Measurements from ENCODE around the gene IST1.
"Not testable (repeated sequence)": the region's sequence is repeated elsewhere in the genome, so short reads cannot be mapped to it uniquely, and the experiment has no call there.

Gene IST1

GRCh38 chr16:71902656-71903365 is 7.5 kb downstream of the IST1 start:
- no peaks in the 10 kb centered on the region for H3K4me1 ChIP-seq (ENCODE audit: insufficient read depth, poor library complexity, severe bottlenecking)
- H3K9me3 ChIP-seq (ENCODE audit: severe bottlenecking) = no peaks in the 10 kb centered on the region
- no peak for DNase-seq (ENCODE audit: low spot score)
- no peak for TF ChIP-seq CTCF (IDR thresholded peaks at IDR 0.05; ENCODE audit: poor library complexity, severe bottlenecking)
- H3K27me3 ChIP-seq (ENCODE audit: insufficient read depth, poor library complexity, severe bottlenecking) = no peaks in the 10 kb centered on the region
- H3K27ac ChIP-seq (ENCODE audit: poor library complexity, severe bottlenecking) = no peak overlapping the region
- no peak overlapping the region for H3K4me3 ChIP-seq (ENCODE audit: severe bottlenecking)
- H3K36me3 ChIP-seq (ENCODE audit: low read depth) = peaks cover 46% of the 10 kb centered on the region
- ATAC-seq (ENCODE audit: low read depth) = no peak

DNA sequence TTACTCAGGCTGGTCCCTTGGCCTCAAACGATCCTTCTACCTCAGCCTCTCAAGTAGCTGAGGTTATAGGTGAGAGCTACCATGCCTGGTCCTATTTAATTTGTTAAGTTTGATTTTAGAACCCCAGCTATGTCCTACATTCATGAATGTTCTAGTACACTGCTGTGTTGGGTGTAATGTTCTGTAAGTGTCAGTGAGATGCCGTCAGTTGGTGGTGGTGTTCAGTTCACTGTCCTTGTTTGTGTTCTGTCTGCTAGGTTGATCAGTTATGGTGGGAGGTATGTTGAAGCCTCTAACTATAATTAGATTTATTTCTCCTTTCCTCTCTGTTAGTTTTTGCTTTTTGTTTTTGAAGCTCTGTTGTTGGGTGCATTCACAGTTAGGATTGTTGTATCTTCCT is 8.3 kb downstream of the IST1 start:
- TF ChIP-seq CTCF (IDR thresholded peaks at IDR 0.05; ENCODE audit: poor library complexity, severe bottlenecking) = no peak
- H3K36me3 ChIP-seq (ENCODE audit: low read depth) = peaks cover 43% of the 10 kb centered on the region
- DNase-seq (ENCODE audit: low spot score) = no peak
- no peak overlapping the region for H3K27ac ChIP-seq (ENCODE audit: poor library complexity, severe bottlenecking)
- no peaks in the 10 kb centered on the region for H3K9me3 ChIP-seq (ENCODE audit: severe bottlenecking)
- no peaks in the 10 kb centered on the region for H3K27me3 ChIP-seq (ENCODE audit: insufficient read depth, poor library complexity, severe bottlenecking)
- no peak for ATAC-seq (ENCODE audit: low read depth)
- no peak overlapping the region for H3K4me3 ChIP-seq (ENCODE audit: severe bottlenecking)
- H3K4me1 ChIP-seq (ENCODE audit: insufficient read depth, poor library complexity, severe bottlenecking) = no peaks in the 10 kb centered on the region

- no peak for DNase-seq (ENCODE audit: low spot score)
- H3K36me3 ChIP-seq (ENCODE audit: low read depth) = peaks cover 42% of the 10 kb centered on the region
- no peak for ATAC-seq (ENCODE audit: low read depth)
- H3K4me1 ChIP-seq (ENCODE audit: insufficient read depth, poor library complexity, severe bottlenecking) = no peaks in the 10 kb centered on the region
- no peak overlapping the region for H3K27ac ChIP-seq (ENCODE audit: poor library complexity, severe bottlenecking)
- no peak for TF ChIP-seq CTCF (IDR thresholded peaks at IDR 0.05; ENCODE audit: poor library complexity, severe bottlenecking)
- H3K27me3 ChIP-seq (ENCODE audit: insufficient read depth, poor library complexity, severe bottlenecking) = no peaks in the 10 kb centered on the region
- no peaks in the 10 kb centered on the region for H3K9me3 ChIP-seq (ENCODE audit: severe bottlenecking)
- H3K4me3 ChIP-seq (ENCODE audit: severe bottlenecking) = no peak overlapping the region
Observed at GRCh38 chr16:71904239-71904638, 8.9 kb downstream of the IST1 start.

GRCh38 chr16:71905765-71906164 is 10.4 kb downstream of the IST1 start:
- ATAC-seq (ENCODE audit: low read depth); H3K27me3 ChIP-seq (ENCODE audit: insufficient read depth, poor library complexity, severe bottlenecking); H3K4me1 ChIP-seq (ENCODE audit: insufficient read depth, poor library complexity, severe bottlenecking); H3K4me3 ChIP-seq (ENCODE audit: severe bottlenecking); H3K27ac ChIP-seq (ENCODE audit: poor library complexity, severe bottlenecking); H3K9me3 ChIP-seq (ENCODE audit: severe bottlenecking); DNase-seq (ENCODE audit: low spot score): not testable (repeated sequence)
- H3K36me3 ChIP-seq (ENCODE audit: low read depth) = peaks cover 46% of the 10 kb centered on the region

GRCh38 chr16:71911121-71911520 is 15.8 kb downstream of the IST1 start:
- Histone ChIP-seq H3K4me1 (ENCODE audit: insufficient read depth, poor library complexity, severe bottlenecking) (no peaks in the 10 kb centered on the region), H3K4me3 (ENCODE audit: severe bottlenecking) (no peak overlapping the region), H3K36me3 (ENCODE audit: low read depth) (peaks cover 43% of the 10 kb centered on the region), H3K27me3 (ENCODE audit: insufficient read depth, poor library complexity, severe bottlenecking) (no peaks in the 10 kb centered on the region), H3K9me3 (ENCODE audit: severe bottlenecking) (no peaks in the 10 kb centered on the region), H3K27ac (ENCODE audit: poor library complexity, severe bottlenecking) (no peak overlapping the region)
- DNase-seq (ENCODE audit: low spot score) = no peak
- ATAC-seq (ENCODE audit: low read depth) = no peak
- no peak for TF ChIP-seq CTCF (IDR thresholded peaks at IDR 0.05; ENCODE audit: poor library complexity, severe bottlenecking)

All from RWPE2 (cell line).